ENCODE measurements around the gene PAX3. TPM values are rescaled to one million over a fixed set of nuclear protein-coding genes. Genes with fewer than 3 reads are reported as not detected.

Gene PAX3
- total and polyA plus RNA-seq, 2 of the 13 experiments (the other 11 are each of a cell fraction or from before 2014, with no cell fraction given), result 0.07 TPM; not detected in 1

GRCh38 chr2:222248256-222248655 lies 50.5 kb downstream of the PAX3 start:
- no peak for TF ChIP-seq HOXA7 (CRISPR knock-in tag; IDR thresholded peaks at IDR 0.05)
- no peak for TF ChIP-seq TBL1XR1 (IDR thresholded peaks at IDR 0.05; ENCODE audit: borderline replicate concordance, low read length, partially characterized antibody)
- no peak for TF ChIP-seq TFAP4 (IDR thresholded peaks at IDR 0.05; ENCODE audit: borderline replicate concordance, low read depth)
- no peak for TF ChIP-seq ZNF331 (CRISPR knock-in tag; IDR thresholded peaks at IDR 0.05)
- no peak for TF ChIP-seq ZNF235 (CRISPR knock-in tag; IDR thresholded peaks at IDR 0.05; ENCODE audit: borderline replicate concordance)
- no peak for TF ChIP-seq ZFP36L1 (CRISPR knock-in tag; IDR thresholded peaks at IDR 0.05)
- TF ChIP-seq ZNF850 (CRISPR knock-in tag; conservative IDR thresholded peaks at IDR 0.05), result no peak
- no peaks in the 10 kb centered on the region for H3K79me2 ChIP-seq (ENCODE audit: insufficient read depth, low read length)
- no TSS peak for BruUV-seq (replicated peaks)
- no peak overlapping the region for H3K9ac ChIP-seq (ENCODE audit: insufficient read depth, low read depth, low read length)
- no peak for ATAC-seq
- no peaks in the 10 kb centered on the region; a peak in 1 of 5 replicates for H3K27me3 ChIP-seq (ENCODE audit: control insufficient read depth in 1 of 2, insufficient read depth in 2 of 2, low read length in 2 of 2)
- no peaks in the 10 kb centered on the region for H3K36me3 ChIP-seq (replicated peaks in 1 of 2; ENCODE audit: control insufficient read depth in 1 of 2, insufficient read depth in 2 of 2, low read length in 2 of 2)
- in situ Hi-C loops (cut with HindIII; ENCODE audit: extremely low pct_ligation_motif_present, low pct_unique_long_range_greater_than_20kb) (no loop called here), intact Hi-C loops (cut with micrococcal nuclease; ENCODE audit: unreplicated experiment) (no loop called here)
- H3K4me1 ChIP-seq (ENCODE audit: insufficient read depth, low read length), result no peaks in the 10 kb centered on the region
- POLR2A ChIA-PET, result no interaction called here
- H3K4me3 ChIP-seq (replicated peaks in 1 of 3; ENCODE audit: insufficient read depth in 1 of 3, low read depth in 2 of 3, low read length in 3 of 3), result no peak overlapping the region
- H3K4me2 ChIP-seq (ENCODE audit: low read depth, low read length), result no peak overlapping the region
- no peak overlapping the region for H3K27ac ChIP-seq (ENCODE audit: extremely low read length, insufficient read depth, low read length)
- no peak for DNase-seq (ENCODE audit: low spot score)
- no peaks in the 10 kb centered on the region for H3K9me3 ChIP-seq (ENCODE audit: low read length)
- 2% methylated on average over 2 of the region's 2 CpGs for WGBS (ENCODE audit: low lambda C conversion rate)
- FAIRE-seq, result no peak
- H2AFZ ChIP-seq (ENCODE audit: low read length), result no peak overlapping the region
- CTCF ChIA-PET (ENCODE audit: low intra/inter-chr PET ratio, low total read pairs), result no interaction called here
- no peaks in the 10 kb centered on the region for H4K20me1 ChIP-seq (ENCODE audit: insufficient read depth, low read length)

GRCh38 chr2:222242532-222242931 lies 56.3 kb downstream of the PAX3 start:
- Histone ChIP-seq H3K4me2 (ENCODE audit: low read depth, low read length) (no peak overlapping the region), H4K20me1 (ENCODE audit: insufficient read depth, low read length) (no peaks in the 10 kb centered on the region), H3K4me1 (ENCODE audit: insufficient read depth, low read length) (peaks cover 9% of the 10 kb centered on the region; the same call in 1 of the 2 replicates), H3K27ac (ENCODE audit: extremely low read length, insufficient read depth, low read length) (no peak overlapping the region), H3K9ac (ENCODE audit: insufficient read depth, low read depth, low read length) (no peak overlapping the region), H3K36me3 (replicated peaks in 1 of 2; ENCODE audit: control insufficient read depth in 1 of 2, insufficient read depth in 2 of 2, low read length in 2 of 2) (no peaks in the 10 kb centered on the region), H3K27me3 (ENCODE audit: control insufficient read depth in 1 of 2, insufficient read depth in 2 of 2, low read length in 2 of 2) (peaks cover 0 to 23% of the 10 kb centered on the region in 2 experiments; a peak in 1 of 5 replicates), H3K79me2 (ENCODE audit: insufficient read depth, low read length) (no peaks in the 10 kb centered on the region), H3K4me3 (replicated peaks in 1 of 3; ENCODE audit: insufficient read depth in 1 of 3, low read depth in 2 of 3, low read length in 3 of 3) (no peak overlapping the region), H2AFZ (ENCODE audit: low read length) (no peak overlapping the region), H3K9me3 (ENCODE audit: low read length) (no peaks in the 10 kb centered on the region)
- ATAC-seq, result no peak
- DNase-seq (ENCODE audit: low spot score), result no peak
- POLR2A ChIA-PET, result no interaction called here
- intact Hi-C loops (cut with micrococcal nuclease; ENCODE audit: unreplicated experiment) (no loop called here), in situ Hi-C loops (cut with HindIII; ENCODE audit: extremely low pct_ligation_motif_present, low pct_unique_long_range_greater_than_20kb) (no loop called here)
- CTCF ChIA-PET (ENCODE audit: low intra/inter-chr PET ratio, low total read pairs), result no interaction called here
- no peak for FAIRE-seq
- BruUV-seq (replicated peaks), result no TSS peak
- TF ChIP-seq CBX1 (IDR thresholded peaks at IDR 0.05; ENCODE audit: low read depth) (no peak), ZNF337 (CRISPR knock-in tag; IDR thresholded peaks at IDR 0.05; ENCODE audit: borderline replicate concordance, low read depth) (no peak), TFAP4 (IDR thresholded peaks at IDR 0.05; ENCODE audit: borderline replicate concordance, low read depth) (no peak), ZNF260 (CRISPR knock-in tag; IDR thresholded peaks at IDR 0.05; ENCODE audit: borderline replicate concordance, low read depth) (no peak), ZNF274 (CRISPR knock-in tag; IDR thresholded peaks at IDR 0.05) (no peak), HCFC1 (IDR thresholded peaks at IDR 0.05; ENCODE audit: low read depth, low read length) (no peak), KDM5A (IDR thresholded peaks at IDR 0.05; ENCODE audit: borderline replicate concordance, low read length) (no peak), NFIB (CRISPR knock-in tag; IDR thresholded peaks at IDR 0.05; ENCODE audit: borderline replicate concordance) (no peak), SP140L (CRISPR knock-in tag; IDR thresholded peaks at IDR 0.05; ENCODE audit: borderline replicate concordance) (no peak)
